B cell (primary cell): Measurements from ENCODE around the gene MDK. TPM values are rescaled to one million over a fixed set of nuclear protein-coding genes. Genes with fewer than 3 reads are reported as not detected.

Experiments used
- ATAC-seq: fragments of 200-7000 bp; cut with Tn5 transposase; one replicate; pipeline ENCODE4 v1.10.0; 2021; ENCODE audit warnings: low read depth, mild to moderate bottlenecking, moderate number of reproducible peaks, moderate library complexity
- CTCF ChIA-PET: fragments of 350-600 bp; sonication (Branson Sonifier 250); formaldehyde crosslinking; loops from one replicate; lab custom pipeline; 2021; ENCODE audit warnings: antibody characterized with exemption, inconsistent platforms; lab: Charles Lee
- POLR2A ChIA-PET: fragments of 350-600 bp; sonication (Branson Sonifier 250); formaldehyde crosslinking; loops from one replicate; lab custom pipeline; 2021; ENCODE audit warnings: antibody characterized with exemption; lab: Charles Lee
- DNase-seq: peaks from one replicate; pipeline ENCODE4 v3.0.0; 2013
- H2AFZ ChIP-seq: 2 replicates; pipeline ENCODE4 v1.6.1; 2012; ENCODE audit warnings: mild to moderate bottlenecking, low read depth, low read length; ENCODE audit not compliant: insufficient read depth, poor library complexity, severe bottlenecking
- H3K27ac ChIP-seq, 2 donors: 1 replicate in 1 of 2; 2 replicates in 1 of 2; pipeline ENCODE4 v1.5.1; 2012 to 2013; ENCODE audit warnings: low read length in 2 of 2, mild to moderate bottlenecking in 2 of 2, moderate library complexity in 1 of 2
- H3K27me3 ChIP-seq, 4 experiments: fragments of 200-600 bp in 1 of 4; sonication (generic) in 1 of 4; replicated peaks in 1 of 4; 1 replicate in 2 of 4; 2 replicates in 2 of 4; pipeline versions ENCODE4 v1.6.1 to v1.7.0; 2013 to 2016; ENCODE audit warnings: low read length in 3 of 4, mild to moderate bottlenecking in 2 of 4, mixed read lengths in 1 of 4, moderate library complexity in 1 of 4; ENCODE audit not compliant: insufficient read depth in 4 of 4, control insufficient read depth in 3 of 4; ENCODE audit errors: control extremely low read depth in 1 of 4
- H3K36me3 ChIP-seq, 2 experiments: replicated peaks in 1 of 2; 1 replicate in 1 of 2; 2 replicates in 1 of 2; pipeline versions ENCODE4 v1.6.1 to v1.7.1; 2013; ENCODE audit warnings: low read length in 1 of 2; ENCODE audit not compliant: insufficient read depth in 2 of 2, control insufficient read depth in 1 of 2; ENCODE audit errors: control extremely low read depth in 1 of 2, extremely low read depth in 1 of 2
- H3K4me1 ChIP-seq, 2 donors: fragments of 200-600 bp in 1 of 2; sonication (generic) in 1 of 2; 1 replicate in 1 of 2; 2 replicates in 1 of 2; pipeline versions ENCODE4 v1.5.1 to v1.6.1; 2013 to 2017; ENCODE audit warnings: low read length in 2 of 2; ENCODE audit not compliant: control insufficient read depth in 2 of 2, insufficient read depth in 2 of 2
- H3K4me2 ChIP-seq: replicated peaks from 2 replicates; pipeline ENCODE3; 2012; ENCODE audit warnings: mild to moderate bottlenecking, low read depth, low read length; ENCODE audit not compliant: poor library complexity, severe bottlenecking
- H3K4me3 ChIP-seq, 5 experiments: fragments of 200-600 bp in 1 of 5; sonication (generic) in 1 of 5; 1 replicate in 3 of 5; 2 replicates in 2 of 5; pipeline versions ENCODE4 v1.5.1 to v1.7.0; 2011 to 2016; ENCODE audit warnings: low read length in 4 of 5, mild to moderate bottlenecking in 4 of 5, low read depth in 2 of 5, control low read depth in 1 of 5, moderate library complexity in 1 of 5; ENCODE audit not compliant: insufficient read depth in 1 of 5; ENCODE audit errors: control extremely low read depth in 1 of 5, extremely low read depth in 1 of 5
- H3K79me2 ChIP-seq: fragments of 200-600 bp; sonication (generic); one replicate; pipeline ENCODE4 v1.6.0; 2016; ENCODE audit warnings: low read length; ENCODE audit not compliant: control insufficient read depth, insufficient read depth
- H3K9ac ChIP-seq: fragments of 200-600 bp; sonication (generic); 2 replicates; pipeline ENCODE4 v1.6.1; 2017; ENCODE audit warnings: mild to moderate bottlenecking, low read length, moderate library complexity
- H3K9me3 ChIP-seq, 3 donors: one replicate each; pipeline versions ENCODE4 v1.6.1 to v1.7.1; 2013; ENCODE audit warnings: low read length in 2 of 3; ENCODE audit not compliant: control insufficient read depth in 2 of 3, insufficient read depth in 1 of 3; ENCODE audit errors: control extremely low read depth in 1 of 3
- H4K20me1 ChIP-seq: 2 replicates; pipeline ENCODE4 v1.6.0; 2012; ENCODE audit warnings: mild to moderate bottlenecking, low read length; ENCODE audit not compliant: insufficient read depth, control insufficient read depth, poor library complexity, severe bottlenecking
- H3K27ac Mint-ChIP-seq: one replicate; pipeline ENCODE4 v1.8.0; 2021; ENCODE audit warnings: mixed read lengths
- H3K27me3 Mint-ChIP-seq: one replicate; pipeline ENCODE4 v1.8.0; 2021; ENCODE audit warnings: mixed read lengths
- H3K4me1 Mint-ChIP-seq: one replicate; pipeline ENCODE4 v1.8.0; 2021; ENCODE audit warnings: mixed read lengths
- H3K4me3 Mint-ChIP-seq: one replicate; pipeline ENCODE4 v1.8.0; 2021; ENCODE audit warnings: mixed read lengths
- H3K9me3 Mint-ChIP-seq: one replicate; pipeline ENCODE4 v1.8.0; 2022; ENCODE audit warnings: mixed read lengths; ENCODE audit not compliant: insufficient read depth
- EZH2 ChIP-seq: IDR thresholded peaks from 2 replicates; pipeline ENCODE4 v1.6.1; 2012; ENCODE audit warnings: borderline replicate concordance, low read depth, mild to moderate bottlenecking, moderate library complexity, low read length; ENCODE audit not compliant: insufficient read depth, poor library complexity, severe bottlenecking
- WGBS: methylation state at CpG from one replicate; pipeline ENCODE4 v1.1.5; 2013; ENCODE audit warnings: missing lambda C conversion rate; ENCODE audit not compliant: insufficient coverage; 5-methylcytosine and 5-hydroxymethylcytosine counted together
- intact Hi-C: fragments of 100-400 bp; cut with micrococcal nuclease; formaldehyde crosslinking; loops from one replicate; pipeline ENCODE4 v1.10.0; 2022
- polyA plus RNA-seq: library from polyadenylated mRNA; depleted of rRNA; stranded (reverse); fragments of >200 nt; gene quantifications from 2 replicates; pipeline ENCODE4 v1.2.3, GENCODE V29; 2012
- total RNA-seq, 2 donors: library from RNA; stranded (reverse); fragments of 120-200 nt in 1 of 2; gene quantifications; 1 replicate in 1 of 2; 2 replicates in 1 of 2; pipeline versions ENCODE4 v1.2.3 to v1.2.4, GENCODE V29; 2013 to 2022
- TF ChIP-seq, protein P1 (sequence below): fragments of 200-600 bp; IDR thresholded peaks from one replicate; pipeline ENCODE4 v1.8.0; 2022; ENCODE audit warnings: antibody characterized with exemption, mild to moderate bottlenecking

MDK gene
- total and polyA plus RNA-seq, 2 donors (not counting 1 experiment from before 2014, with no cell fraction given), result 1.5 to 2.6 TPM

DNA sequence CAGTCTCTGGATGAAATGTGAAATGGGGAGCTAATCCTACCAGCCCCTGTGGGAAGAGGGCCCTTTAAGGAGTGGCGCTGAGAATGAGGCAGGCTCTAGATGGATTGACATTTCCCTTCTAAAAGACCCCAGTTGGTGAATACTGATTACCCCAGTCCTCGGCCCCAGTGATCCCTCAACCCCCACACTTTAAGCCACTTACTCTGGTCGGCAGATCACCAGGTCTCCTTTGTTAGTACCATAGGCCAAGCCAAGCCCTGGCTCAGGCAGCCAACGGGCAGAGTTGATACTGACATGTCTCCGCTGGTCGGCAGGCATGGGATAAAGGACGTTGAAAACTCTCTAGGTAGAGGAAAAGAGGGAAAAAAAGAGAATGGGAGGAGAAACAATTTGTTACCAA lies 36.2 kb downstream of the MDK start:
- Histone ChIP-seq H3K4me2 (no peak overlapping the region), H3K79me2 (no peaks in the 10 kb centered on the region), H3K27ac (no peak overlapping the region), H2AFZ (no peak overlapping the region), H3K27me3 (no peaks in the 10 kb centered on the region), H3K4me3 (no peak overlapping the region), H4K20me1 (no peaks in the 10 kb centered on the region), H3K4me1 (no peaks in the 10 kb centered on the region), H3K36me3 (peaks cover 5 to 63% of the 10 kb centered on the region in 2 experiments), H3K9ac (no peak overlapping the region), H3K9me3 (no peaks in the 10 kb centered on the region)
- intact Hi-C loops, result no loop called here
- 100% methylated on average over 2 of the region's 7 CpGs for WGBS
- ATAC-seq, result no peak
- H3K27me3 Mint-ChIP-seq, result no peaks in the 10 kb centered on the region
- ChIA-PET POLR2A (no interaction called here), CTCF (interaction anchor here (1.3 kb wide), 1 partner anchor 106 kb away, joined by 4 read pairs; no protein-coding TSS in a partner anchor)
- TF ChIP-seq EZH2, result no peak
- TF ChIP-seq, protein P1, sequence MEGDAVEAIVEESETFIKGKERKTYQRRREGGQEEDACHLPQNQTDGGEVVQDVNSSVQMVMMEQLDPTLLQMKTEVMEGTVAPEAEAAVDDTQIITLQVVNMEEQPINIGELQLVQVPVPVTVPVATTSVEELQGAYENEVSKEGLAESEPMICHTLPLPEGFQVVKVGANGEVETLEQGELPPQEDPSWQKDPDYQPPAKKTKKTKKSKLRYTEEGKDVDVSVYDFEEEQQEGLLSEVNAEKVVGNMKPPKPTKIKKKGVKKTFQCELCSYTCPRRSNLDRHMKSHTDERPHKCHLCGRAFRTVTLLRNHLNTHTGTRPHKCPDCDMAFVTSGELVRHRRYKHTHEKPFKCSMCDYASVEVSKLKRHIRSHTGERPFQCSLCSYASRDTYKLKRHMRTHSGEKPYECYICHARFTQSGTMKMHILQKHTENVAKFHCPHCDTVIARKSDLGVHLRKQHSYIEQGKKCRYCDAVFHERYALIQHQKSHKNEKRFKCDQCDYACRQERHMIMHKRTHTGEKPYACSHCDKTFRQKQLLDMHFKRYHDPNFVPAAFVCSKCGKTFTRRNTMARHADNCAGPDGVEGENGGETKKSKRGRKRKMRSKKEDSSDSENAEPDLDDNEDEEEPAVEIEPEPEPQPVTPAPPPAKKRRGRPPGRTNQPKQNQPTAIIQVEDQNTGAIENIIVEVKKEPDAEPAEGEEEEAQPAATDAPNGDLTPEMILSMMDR, result no peak
- H3K27ac Mint-ChIP-seq, result no peak overlapping the region
- DNase-seq, result no peak
- no peaks in the 10 kb centered on the region for H3K4me1 Mint-ChIP-seq
- no peak overlapping the region for H3K4me3 Mint-ChIP-seq
- H3K9me3 Mint-ChIP-seq, result no peaks in the 10 kb centered on the region

- no peaks in the 10 kb centered on the region for H3K4me1 ChIP-seq
- no peak overlapping the region for H3K27ac ChIP-seq
- no peaks in the 10 kb centered on the region for H3K27me3 ChIP-seq
- ATAC-seq (no peak), DNase-seq (no peak)
- Mint-ChIP-seq H3K9me3 (no peaks in the 10 kb centered on the region), H3K4me3 (no peak overlapping the region), H3K27me3 (no peaks in the 10 kb centered on the region), H3K4me1 (no peaks in the 10 kb centered on the region), H3K27ac (no peak overlapping the region)
- 100% methylated on average over 1 of the region's 5 CpGs for WGBS
- no peaks in the 10 kb centered on the region for H4K20me1 ChIP-seq
- ChIA-PET POLR2A (no interaction called here), CTCF (no interaction called here)
- H2AFZ ChIP-seq, result no peak overlapping the region
- H3K4me2 ChIP-seq, result no peak overlapping the region
- TF ChIP-seq, protein P1, result no peak
- TF ChIP-seq EZH2, result no peak
- H3K9me3 ChIP-seq, result no peaks in the 10 kb centered on the region
- no peaks in the 10 kb centered on the region for H3K79me2 ChIP-seq
- intact Hi-C loops, result no loop called here
- no peak overlapping the region for H3K4me3 ChIP-seq
- H3K36me3 ChIP-seq, result peaks cover 5 to 60% of the 10 kb centered on the region in 2 experiments
- no peak overlapping the region for H3K9ac ChIP-seq
Observed at GRCh38 chr11:46418751-46419150, 37.3 kb downstream of the MDK start.
